Measurements from ENCODE around the gene NREP.

Gene NREP

GRCh38 chr5:111747337-111747736 lies 9.7 kb downstream of the NREP start:
- Histone ChIP-seq H3K4me3 (ENCODE audit: low read depth in 1 of 2, low read length in 2 of 2) (no peak overlapping the region), H3K27me3 (ENCODE audit: low read depth, low read length) (no peaks in the 10 kb centered on the region), H3K9me3 (ENCODE audit: control insufficient read depth in 1 of 2, low read length in 2 of 2) (no peaks in the 10 kb centered on the region), H3K4me1 (ENCODE audit: control insufficient read depth in 1 of 2, insufficient read depth in 2 of 2, low read length in 2 of 2) (peaks cover 0 to 26% of the 10 kb centered on the region in 2 donors), H3K27ac (ENCODE audit: low read length) (peak overlapping the region; percentile 10), H3K36me3 (ENCODE audit: control insufficient read depth in 1 of 2, insufficient read depth in 2 of 2, low read length in 2 of 2) (no peaks in the 10 kb centered on the region)

GRCh38 chr5:111746791-111747190 lies 10.2 kb downstream of the NREP start:
- no peak overlapping the region for H3K4me3 ChIP-seq (ENCODE audit: low read depth in 1 of 2, low read length in 2 of 2)
- H3K4me1 ChIP-seq (ENCODE audit: control insufficient read depth in 1 of 2, insufficient read depth in 2 of 2, low read length in 2 of 2) = peaks cover 0 to 30% of the 10 kb centered on the region in 2 donors
- H3K9me3 ChIP-seq (ENCODE audit: control insufficient read depth in 1 of 2, low read length in 2 of 2) = no peaks in the 10 kb centered on the region
- no peak overlapping the region for H3K27ac ChIP-seq (ENCODE audit: low read length)
- no peaks in the 10 kb centered on the region for H3K36me3 ChIP-seq (ENCODE audit: control insufficient read depth in 1 of 2, insufficient read depth in 2 of 2, low read length in 2 of 2)
- no peaks in the 10 kb centered on the region for H3K27me3 ChIP-seq (ENCODE audit: low read depth, low read length)

GRCh38 chr5:111745075-111745739 lies 11.8 kb downstream of the NREP start:
- Histone ChIP-seq H3K36me3 (ENCODE audit: control insufficient read depth in 1 of 2, insufficient read depth in 2 of 2, low read length in 2 of 2) (no peaks in the 10 kb centered on the region), H3K27ac (ENCODE audit: low read length) (no peak overlapping the region), H3K27me3 (ENCODE audit: low read depth, low read length) (no peaks in the 10 kb centered on the region), H3K4me3 (ENCODE audit: low read depth in 1 of 2, low read length in 2 of 2) (no peak overlapping the region), H3K4me1 (ENCODE audit: control insufficient read depth in 1 of 2, insufficient read depth in 2 of 2, low read length in 2 of 2) (peaks cover 0 to 39% of the 10 kb centered on the region in 2 donors), H3K9me3 (ENCODE audit: control insufficient read depth in 1 of 2, low read length in 2 of 2) (no peaks in the 10 kb centered on the region)

DNA sequence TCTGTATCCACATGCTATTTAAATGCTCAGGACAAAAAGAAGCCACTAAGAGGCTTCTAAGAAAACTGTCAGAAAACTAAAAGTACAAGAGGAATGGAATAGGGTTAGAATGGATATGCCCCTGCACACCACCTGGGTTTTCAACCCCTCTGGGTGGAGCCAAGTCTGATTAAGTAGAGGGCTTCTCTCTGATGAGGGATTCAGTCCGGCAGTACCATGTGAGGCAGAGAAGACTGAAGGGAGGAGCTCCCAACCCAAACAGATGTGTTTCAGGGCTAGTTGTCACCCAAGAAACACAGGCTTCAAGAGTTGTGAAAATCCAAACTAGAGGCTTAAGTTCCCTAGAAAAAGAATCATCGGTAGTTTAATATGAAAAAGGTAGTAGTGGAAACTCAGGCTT lies 12.5 kb downstream of the NREP start:
- H3K4me3 ChIP-seq (ENCODE audit: low read depth in 1 of 2, low read length in 2 of 2) = no peak overlapping the region
- peaks cover 0 to 39% of the 10 kb centered on the region in 2 donors for H3K4me1 ChIP-seq (ENCODE audit: control insufficient read depth in 1 of 2, insufficient read depth in 2 of 2, low read length in 2 of 2)
- H3K27ac ChIP-seq (ENCODE audit: low read length) = no peak overlapping the region

DNA sequence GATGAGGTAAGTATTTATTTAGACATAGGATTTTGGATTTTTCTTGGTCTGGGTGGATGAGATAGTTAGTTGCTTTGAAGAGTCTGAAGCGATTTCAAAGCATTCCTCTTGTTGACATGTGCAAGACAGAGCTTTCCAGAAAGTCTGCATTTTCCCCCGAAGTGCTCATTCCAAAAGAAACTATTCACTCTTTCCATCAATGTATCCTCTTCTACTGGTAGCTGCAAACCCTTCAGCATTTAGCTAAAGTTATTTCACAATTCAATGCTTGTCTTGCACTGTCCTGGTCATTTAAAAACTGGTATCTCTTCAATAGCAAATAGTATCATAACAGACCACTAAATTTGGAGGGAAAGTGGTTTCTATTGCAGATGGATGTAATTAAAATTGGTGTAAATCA lies 13.0 kb downstream of the NREP start:
- Histone ChIP-seq H3K27me3 (ENCODE audit: low read depth, low read length) (no peaks in the 10 kb centered on the region), H3K9me3 (ENCODE audit: control insufficient read depth in 1 of 2, low read length in 2 of 2) (no peaks in the 10 kb centered on the region), H3K4me3 (ENCODE audit: low read depth in 1 of 2, low read length in 2 of 2) (no peak overlapping the region), H3K36me3 (ENCODE audit: control insufficient read depth in 1 of 2, insufficient read depth in 2 of 2, low read length in 2 of 2) (no peaks in the 10 kb centered on the region), H3K4me1 (ENCODE audit: control insufficient read depth in 1 of 2, insufficient read depth in 2 of 2, low read length in 2 of 2) (peaks cover 0 to 39% of the 10 kb centered on the region in 2 donors), H3K27ac (ENCODE audit: low read length) (no peak overlapping the region)

More for the DNA sequence above, 12.5 kb downstream of the NREP start:
- Histone ChIP-seq H3K27me3 (ENCODE audit: low read depth, low read length) (no peaks in the 10 kb centered on the region), H3K36me3 (ENCODE audit: control insufficient read depth in 1 of 2, insufficient read depth in 2 of 2, low read length in 2 of 2) (no peaks in the 10 kb centered on the region), H3K9me3 (ENCODE audit: control insufficient read depth in 1 of 2, low read length in 2 of 2) (no peaks in the 10 kb centered on the region)

DNA sequence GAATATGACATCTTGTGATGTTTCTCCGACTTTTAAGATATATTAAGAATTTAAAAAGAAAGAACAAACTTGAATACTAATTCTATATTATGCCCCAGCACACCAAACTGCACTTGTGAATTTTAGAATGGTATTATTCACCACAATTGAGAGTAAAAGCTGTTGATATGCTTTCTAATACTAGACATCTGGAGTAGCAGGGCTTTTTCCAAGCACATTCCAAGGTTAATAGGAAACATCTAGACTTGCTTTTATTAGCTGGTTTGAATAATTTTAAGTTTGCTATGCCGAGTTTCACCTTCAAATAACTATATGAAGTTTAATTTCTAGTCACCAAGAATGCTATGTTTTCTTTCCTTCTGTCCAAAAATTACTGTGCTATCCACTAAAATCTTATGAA lies 13.5 kb downstream of the NREP start:
- Histone ChIP-seq H3K27me3 (ENCODE audit: low read depth, low read length) (no peaks in the 10 kb centered on the region), H3K9me3 (ENCODE audit: control insufficient read depth in 1 of 2, low read length in 2 of 2) (no peaks in the 10 kb centered on the region), H3K36me3 (ENCODE audit: control insufficient read depth in 1 of 2, insufficient read depth in 2 of 2, low read length in 2 of 2) (no peaks in the 10 kb centered on the region), H3K4me3 (ENCODE audit: low read depth in 1 of 2, low read length in 2 of 2) (no peak overlapping the region), H3K4me1 (ENCODE audit: control insufficient read depth in 1 of 2, insufficient read depth in 2 of 2, low read length in 2 of 2) (peaks cover 0 to 40% of the 10 kb centered on the region in 2 donors), H3K27ac (ENCODE audit: low read length) (no peak overlapping the region)

- Histone ChIP-seq H3K27ac (ENCODE audit: low read length) (peak overlapping the region; percentile 34), H3K9me3 (ENCODE audit: control insufficient read depth in 1 of 2, low read length in 2 of 2) (no peaks in the 10 kb centered on the region), H3K4me1 (ENCODE audit: control insufficient read depth in 1 of 2, insufficient read depth in 2 of 2, low read length in 2 of 2) (peaks cover 0 to 47% of the 10 kb centered on the region in 2 donors), H3K27me3 (ENCODE audit: low read depth, low read length) (no peaks in the 10 kb centered on the region), H3K36me3 (ENCODE audit: control insufficient read depth in 1 of 2, insufficient read depth in 2 of 2, low read length in 2 of 2) (no peaks in the 10 kb centered on the region), H3K4me3 (ENCODE audit: low read depth in 1 of 2, low read length in 2 of 2) (peak overlapping the region; percentile 13 to 44)
Measured at GRCh38 chr5:111742177-111742994, 14.6 kb downstream of the NREP start.

DNA sequence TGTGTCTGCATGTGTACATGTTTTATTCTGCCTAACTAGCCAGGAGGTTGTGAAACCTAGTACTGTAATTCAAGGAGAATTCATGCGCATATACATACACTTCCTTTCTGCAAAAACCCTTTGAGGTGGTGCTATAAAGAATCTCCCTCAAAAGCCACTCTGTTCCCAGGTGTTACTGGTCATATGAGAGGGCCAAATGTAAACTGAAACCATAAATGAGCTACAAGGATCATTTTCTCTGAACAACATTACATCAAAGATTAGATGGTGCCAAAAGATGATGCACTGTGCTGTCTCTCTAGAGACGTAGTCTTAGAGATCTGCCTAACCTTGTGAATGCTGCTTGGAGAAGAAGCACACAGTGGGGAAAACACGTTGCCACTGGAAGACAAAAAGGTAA lies 15.7 kb downstream of the NREP start:
- H3K4me3 ChIP-seq (ENCODE audit: low read depth in 1 of 2, low read length in 2 of 2) = no peak overlapping the region
- no peaks in the 10 kb centered on the region for H3K27me3 ChIP-seq (ENCODE audit: low read depth, low read length)
- H3K9me3 ChIP-seq (ENCODE audit: control insufficient read depth in 1 of 2, low read length in 2 of 2) = no peaks in the 10 kb centered on the region
- no peak overlapping the region for H3K27ac ChIP-seq (ENCODE audit: low read length)
- H3K36me3 ChIP-seq (ENCODE audit: control insufficient read depth in 1 of 2, insufficient read depth in 2 of 2, low read length in 2 of 2) = no peaks in the 10 kb centered on the region
- H3K4me1 ChIP-seq (ENCODE audit: control insufficient read depth in 1 of 2, insufficient read depth in 2 of 2, low read length in 2 of 2) = peaks cover 0 to 48% of the 10 kb centered on the region in 2 donors

GRCh38 chr5:111739416-111739815 lies 17.6 kb downstream of the NREP start:
- Histone ChIP-seq H3K36me3 (ENCODE audit: control insufficient read depth in 1 of 2, insufficient read depth in 2 of 2, low read length in 2 of 2) (no peaks in the 10 kb centered on the region), H3K27ac (ENCODE audit: low read length) (no peak overlapping the region), H3K4me3 (ENCODE audit: low read depth in 1 of 2, low read length in 2 of 2) (no peak overlapping the region), H3K9me3 (ENCODE audit: control insufficient read depth in 1 of 2, low read length in 2 of 2) (no peaks in the 10 kb centered on the region), H3K27me3 (ENCODE audit: low read depth, low read length) (no peaks in the 10 kb centered on the region), H3K4me1 (ENCODE audit: control insufficient read depth in 1 of 2, insufficient read depth in 2 of 2, low read length in 2 of 2) (peaks cover 0 to 44% of the 10 kb centered on the region in 2 donors)

- no peak overlapping the region for H3K27ac ChIP-seq (ENCODE audit: low read length)
- H3K36me3 ChIP-seq (ENCODE audit: control insufficient read depth in 1 of 2, insufficient read depth in 2 of 2, low read length in 2 of 2) = no peaks in the 10 kb centered on the region
- H3K27me3 ChIP-seq (ENCODE audit: low read depth, low read length) = no peaks in the 10 kb centered on the region
- H3K4me3 ChIP-seq (ENCODE audit: low read depth in 1 of 2, low read length in 2 of 2) = no peak overlapping the region
- peaks cover 0 to 35% of the 10 kb centered on the region in 2 donors for H3K4me1 ChIP-seq (ENCODE audit: control insufficient read depth in 1 of 2, insufficient read depth in 2 of 2, low read length in 2 of 2)
- H3K9me3 ChIP-seq (ENCODE audit: control insufficient read depth in 1 of 2, low read length in 2 of 2) = no peaks in the 10 kb centered on the region
Measured at GRCh38 chr5:111738118-111738517, 18.9 kb downstream of the NREP start.

- Histone ChIP-seq H3K4me3 (ENCODE audit: low read depth in 1 of 2, low read length in 2 of 2) (no peak overlapping the region), H3K27me3 (ENCODE audit: low read depth, low read length) (no peaks in the 10 kb centered on the region), H3K36me3 (ENCODE audit: control insufficient read depth in 1 of 2, insufficient read depth in 2 of 2, low read length in 2 of 2) (no peaks in the 10 kb centered on the region), H3K9me3 (ENCODE audit: control insufficient read depth in 1 of 2, low read length in 2 of 2) (no peaks in the 10 kb centered on the region), H3K27ac (ENCODE audit: low read length) (no peak overlapping the region), H3K4me1 (ENCODE audit: control insufficient read depth in 1 of 2, insufficient read depth in 2 of 2, low read length in 2 of 2) (peaks cover 0 to 31% of the 10 kb centered on the region in 2 donors)
Measured at GRCh38 chr5:111737716-111738115, 19.3 kb downstream of the NREP start.
